HG02571 (cell line): Measurements from ENCODE around the gene EEF1AKMT3.

Experiments
- ATAC-seq: cut with Tn5 transposase; IDR thresholded peaks from one replicate; pipeline ENCODE4 v1.9.1; 2021; ENCODE audit warnings: mild to moderate bottlenecking, moderate library complexity; ENCODE audit not compliant: unreplicated experiment

Gene EEF1AKMT3

DNA sequence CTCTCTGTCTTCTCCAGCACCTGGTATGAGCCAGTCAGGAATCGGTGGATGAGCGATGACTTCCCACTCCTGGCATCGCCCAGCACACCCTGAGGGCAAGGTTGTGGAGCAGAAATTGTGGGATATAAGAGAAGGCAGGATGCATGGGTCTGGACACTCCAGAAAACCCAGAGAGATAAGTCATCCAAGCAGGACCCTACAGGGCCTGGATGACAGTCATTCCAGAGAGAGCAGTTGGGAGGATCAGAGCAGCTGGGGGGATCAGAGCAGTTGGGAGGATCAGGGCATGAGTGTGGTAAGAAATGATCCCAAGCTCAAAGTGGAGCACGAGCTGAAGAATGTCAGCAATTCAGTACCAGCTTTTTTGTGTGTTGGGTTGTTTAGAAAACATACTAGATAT lies 37.8 kb upstream of the EEF1AKMT3 start:
- ATAC-seq, result no peak

DNA sequence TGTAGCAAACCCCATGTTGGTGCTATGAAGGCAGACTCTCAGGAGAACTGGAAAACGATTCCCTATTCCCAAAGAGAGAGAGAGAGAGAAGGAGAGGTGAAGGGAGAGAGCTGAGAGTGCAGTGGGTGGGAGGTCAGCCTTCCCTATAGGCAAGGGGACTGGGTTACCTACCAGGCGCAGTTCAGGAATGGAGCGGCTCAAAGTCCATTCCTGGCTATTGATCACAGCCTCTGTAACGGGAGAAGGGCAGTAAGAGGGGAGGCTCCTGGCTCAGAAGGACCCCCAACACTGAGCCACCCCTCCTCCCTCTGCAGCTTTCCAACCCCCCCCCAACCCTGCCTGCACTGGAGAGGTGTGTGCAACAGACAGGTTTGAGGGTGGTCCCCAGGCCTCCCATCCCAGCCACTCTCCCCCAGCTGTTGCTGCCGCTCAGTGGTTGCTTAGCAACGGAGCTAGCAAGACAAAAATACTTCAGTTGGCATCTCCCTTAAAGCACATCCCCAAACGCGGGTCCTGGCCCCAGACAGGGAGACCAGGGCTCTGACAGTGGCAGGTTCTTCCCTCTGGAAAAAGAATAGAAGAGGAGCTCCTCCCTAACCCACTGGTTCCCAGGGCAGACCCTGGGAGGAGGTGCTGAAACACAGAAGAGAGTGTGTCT lies 37.1 kb upstream of the EEF1AKMT3 start:
- ATAC-seq, result no peak

DNA sequence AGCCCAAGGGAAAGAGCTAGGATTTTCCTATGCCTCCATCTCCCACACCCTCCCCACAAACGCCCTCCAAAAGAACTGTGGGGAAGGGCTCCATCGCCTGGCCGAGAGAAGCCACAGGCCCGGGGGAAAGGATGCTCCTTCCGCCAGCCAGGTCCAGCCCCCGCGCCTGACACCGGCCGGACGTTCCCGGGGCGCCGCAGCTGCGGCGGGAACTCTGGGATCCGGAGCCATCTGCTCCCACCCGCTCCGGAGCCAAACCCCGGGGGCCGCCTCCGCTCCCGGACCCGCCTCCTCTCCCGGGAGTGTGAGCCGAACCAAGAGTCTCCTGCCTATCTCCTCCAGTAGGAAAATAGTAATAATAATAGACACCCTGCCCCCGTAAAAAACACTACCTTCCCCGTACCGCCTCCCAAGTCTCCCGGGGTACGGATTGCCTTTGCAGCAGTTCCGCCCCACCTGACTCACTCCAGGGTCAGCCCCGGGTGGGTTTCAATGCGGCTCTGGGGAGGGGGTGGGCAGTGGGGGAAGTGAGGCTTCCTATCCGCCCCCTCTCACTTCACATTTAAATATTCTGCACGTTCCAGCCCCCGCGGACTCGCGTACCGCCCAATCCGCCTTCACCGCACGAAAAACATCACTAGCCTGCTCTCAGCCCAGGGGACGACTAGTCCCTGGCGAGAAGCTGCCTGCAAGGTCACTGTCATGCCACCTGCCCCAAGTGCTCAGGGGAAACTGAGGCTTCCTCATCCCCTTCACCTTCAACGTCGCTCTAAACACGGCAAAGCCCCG lies 36.3 kb upstream of the EEF1AKMT3 start:
- no peak for ATAC-seq

DNA sequence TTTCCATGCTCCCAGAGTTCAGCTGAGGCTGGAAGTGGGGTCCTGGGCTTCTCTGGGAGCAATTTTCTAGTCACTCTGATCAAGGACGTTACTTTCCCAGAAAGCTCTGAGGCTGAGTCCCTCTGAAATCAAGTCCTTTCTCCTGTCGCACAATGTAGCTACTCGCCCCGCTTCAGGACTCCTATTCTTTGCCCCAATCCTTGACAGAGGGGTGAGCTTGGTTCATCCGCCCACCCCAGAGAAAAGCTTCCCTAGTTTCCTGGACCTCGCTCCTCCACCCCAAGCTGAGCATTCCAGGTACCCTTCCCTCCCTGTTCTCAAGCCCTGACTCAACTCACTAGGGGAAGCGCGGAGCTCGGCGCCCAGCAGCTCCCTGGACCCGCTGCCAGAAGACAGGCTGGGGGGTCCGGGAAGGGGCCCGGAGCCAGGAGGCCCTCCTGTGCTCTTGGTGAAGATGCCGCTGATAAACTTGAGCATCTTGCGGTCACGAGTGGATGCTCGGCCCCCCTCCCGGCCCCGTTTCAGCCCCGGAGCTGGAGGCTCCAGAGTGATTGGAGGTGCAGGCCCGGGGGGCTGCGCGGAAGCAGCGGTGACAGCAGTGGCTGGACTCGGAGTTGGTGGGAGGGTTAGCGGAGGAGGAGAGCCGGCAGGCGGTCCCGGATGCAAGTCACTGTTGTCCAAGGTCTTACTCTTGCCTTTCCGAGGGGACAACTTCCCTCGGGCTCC lies 35.5 kb upstream of the EEF1AKMT3 start:
- no peak for ATAC-seq

DNA sequence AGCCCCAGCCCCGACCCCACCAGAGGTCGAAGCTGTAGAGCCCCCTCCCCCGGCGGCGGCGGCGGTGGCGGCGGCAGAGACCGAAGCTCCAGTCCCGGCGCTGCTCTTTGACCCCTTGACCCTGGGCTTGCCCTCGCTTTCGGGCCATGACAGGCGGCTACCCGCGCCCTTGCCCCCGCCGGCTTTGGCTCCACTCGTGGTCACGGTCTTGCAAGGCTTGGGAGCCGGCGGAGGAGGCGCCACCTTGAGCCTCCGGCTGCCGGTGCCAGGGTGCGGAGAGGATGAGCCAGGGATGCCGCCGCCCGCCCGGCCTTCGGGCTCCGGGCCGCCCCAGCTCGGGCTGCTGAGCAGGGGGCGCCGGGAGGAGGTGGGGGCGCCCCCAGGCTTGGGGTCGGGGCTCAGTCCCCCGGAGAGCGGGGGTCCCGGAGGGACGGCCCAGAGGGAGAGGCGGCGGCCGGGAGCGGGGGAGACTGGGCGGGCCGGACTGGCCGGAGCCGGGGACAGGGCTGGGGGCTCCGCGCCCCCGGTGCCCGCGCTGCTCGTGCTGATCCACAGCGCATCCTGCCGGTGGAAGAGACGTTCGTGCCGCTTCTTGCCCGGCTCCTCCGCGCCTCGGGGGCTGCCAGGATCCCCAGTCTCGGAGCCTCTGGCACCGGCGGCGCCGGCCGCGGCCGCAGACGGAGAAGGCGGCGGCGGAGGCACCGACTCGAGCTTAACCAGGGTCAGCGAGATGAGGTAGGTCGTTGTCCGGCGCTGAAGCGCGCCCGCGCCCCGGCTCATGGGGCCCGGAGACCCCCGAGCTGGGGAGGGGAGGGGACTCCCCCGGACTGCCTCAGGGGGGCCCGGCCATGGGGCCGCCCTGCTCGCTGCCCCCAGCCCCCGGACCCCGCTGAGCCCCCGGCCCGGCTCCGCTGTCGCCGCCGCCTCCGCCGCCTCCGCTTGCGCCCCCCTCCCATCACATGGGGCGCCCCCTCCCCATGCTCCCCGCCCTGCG lies 34.6 kb upstream of the EEF1AKMT3 start:
- ATAC-seq, result no peak

DNA sequence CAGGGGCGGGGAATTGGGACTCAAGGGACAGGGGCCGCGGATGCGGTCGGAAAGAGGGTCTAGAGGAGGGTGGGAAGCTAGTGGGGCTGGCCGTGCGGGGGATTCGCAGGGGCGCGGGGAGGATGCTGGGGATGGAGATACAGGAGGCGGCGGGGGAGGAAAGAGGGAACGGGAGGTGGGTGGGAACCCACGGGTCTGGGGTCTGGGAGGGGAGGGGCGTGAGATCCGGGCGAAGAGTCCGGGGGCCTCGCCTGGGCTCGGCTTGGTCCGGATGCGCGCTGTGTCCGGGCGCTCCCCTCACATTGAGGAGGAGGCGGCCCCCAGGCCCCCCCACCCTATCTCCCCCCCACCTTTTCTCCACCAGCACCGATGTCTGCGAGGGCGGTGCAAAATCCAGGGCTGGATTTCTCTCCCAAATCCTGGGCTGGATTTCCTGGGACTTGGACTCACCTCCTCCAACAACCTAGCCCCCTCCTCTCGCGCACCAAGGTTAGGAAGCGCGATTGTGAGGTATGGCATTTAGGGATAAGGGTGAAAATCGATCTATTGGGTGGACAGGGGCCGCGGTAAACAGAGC lies 33.7 kb upstream of the EEF1AKMT3 start, which contains the start of gene AGAP2:
Gene AGAP2, minus strand, starts transcription at position 82 of the 577 bp plus-strand sequence. CDS start 496 bp downstream, outside the sequence.
- ATAC-seq, result no peak

DNA sequence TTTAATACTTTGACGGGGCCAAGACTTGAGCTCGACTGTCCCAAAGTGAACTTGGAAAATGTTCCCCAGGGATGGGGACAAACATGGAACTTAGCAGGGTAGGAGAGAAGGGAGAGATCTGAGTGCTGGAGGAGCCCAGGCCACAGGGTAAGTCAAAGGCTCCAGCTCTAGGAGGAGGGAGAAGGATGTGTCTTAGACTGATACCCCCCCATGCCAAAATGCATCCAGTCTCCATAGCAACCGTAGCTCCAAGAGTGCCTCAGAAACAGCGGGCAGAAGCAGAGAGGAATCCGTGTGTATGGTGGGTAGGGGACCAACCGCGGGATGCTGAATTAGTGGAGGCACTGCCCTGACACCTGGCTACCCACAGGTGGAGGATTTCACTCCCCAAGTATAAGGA lies 33.0 kb upstream of the EEF1AKMT3 start:
- no peak for ATAC-seq

DNA sequence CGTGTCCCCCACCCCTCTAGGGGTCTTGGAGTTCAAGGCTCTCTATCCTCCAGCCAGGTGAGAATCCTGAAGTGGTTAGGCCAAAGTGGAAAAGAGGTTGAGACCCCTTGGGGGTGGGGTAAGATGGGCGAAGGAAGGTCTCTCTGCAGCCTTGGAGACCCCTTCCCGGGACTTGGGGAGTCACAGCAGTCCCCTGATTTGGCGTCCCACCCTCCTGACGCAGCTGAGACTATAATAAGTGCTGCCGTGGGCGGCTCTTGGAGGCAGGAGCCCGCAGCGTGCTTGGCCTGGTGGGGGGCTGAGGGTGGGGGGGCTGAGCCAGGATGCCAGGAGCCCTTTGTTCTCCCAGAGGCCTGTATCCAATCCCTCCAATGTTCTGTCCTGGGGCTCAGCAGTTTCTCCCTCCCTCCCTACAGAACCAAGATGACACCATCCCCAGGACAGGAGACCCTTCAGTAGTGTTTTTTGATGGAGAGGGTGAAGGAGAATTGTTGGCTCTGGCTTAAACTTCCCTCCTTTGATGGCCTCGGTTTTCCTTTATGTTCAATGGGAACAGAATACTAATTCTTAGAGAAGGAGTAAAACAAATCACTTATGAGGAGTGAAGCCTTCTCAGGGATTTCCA lies 32.4 kb upstream of the EEF1AKMT3 start:
- no peak for ATAC-seq

DNA sequence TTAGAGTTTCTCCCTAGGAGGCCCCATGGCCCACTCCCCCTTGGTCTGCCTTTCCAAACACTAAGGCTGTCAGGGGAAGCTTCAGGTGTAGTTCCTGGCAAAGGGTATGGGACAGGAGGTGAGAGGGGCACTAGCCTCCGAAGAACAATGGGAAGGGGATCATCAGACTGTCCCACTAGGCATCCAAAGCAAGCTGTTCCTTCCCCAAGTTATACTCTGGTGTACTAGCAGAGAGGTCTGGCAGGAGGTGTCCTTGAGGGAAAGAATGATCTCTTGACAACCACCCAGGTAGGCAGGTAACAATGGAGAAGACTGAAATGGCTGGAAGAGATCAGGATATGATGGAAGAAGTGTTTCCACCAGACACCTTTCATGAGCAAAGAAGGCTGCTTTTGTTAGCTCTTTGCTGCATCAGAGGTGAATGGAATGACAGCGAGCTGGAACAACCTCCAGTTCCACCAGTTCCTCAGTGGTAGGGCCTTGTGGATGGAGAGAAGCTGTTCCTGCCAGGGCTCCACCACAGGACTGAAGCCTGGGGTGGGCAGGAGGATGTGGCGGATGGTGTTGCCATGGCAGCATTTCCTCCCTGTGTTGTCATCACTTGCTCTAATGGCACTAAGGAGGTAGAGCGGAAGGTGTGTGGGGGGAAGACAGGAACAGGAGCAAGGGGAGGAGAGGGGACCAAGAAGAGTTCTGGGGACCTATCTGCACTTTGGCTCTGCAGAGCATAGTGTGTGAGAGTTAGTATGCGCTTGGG lies 31.6 kb upstream of the EEF1AKMT3 start:
- no peak for ATAC-seq

DNA sequence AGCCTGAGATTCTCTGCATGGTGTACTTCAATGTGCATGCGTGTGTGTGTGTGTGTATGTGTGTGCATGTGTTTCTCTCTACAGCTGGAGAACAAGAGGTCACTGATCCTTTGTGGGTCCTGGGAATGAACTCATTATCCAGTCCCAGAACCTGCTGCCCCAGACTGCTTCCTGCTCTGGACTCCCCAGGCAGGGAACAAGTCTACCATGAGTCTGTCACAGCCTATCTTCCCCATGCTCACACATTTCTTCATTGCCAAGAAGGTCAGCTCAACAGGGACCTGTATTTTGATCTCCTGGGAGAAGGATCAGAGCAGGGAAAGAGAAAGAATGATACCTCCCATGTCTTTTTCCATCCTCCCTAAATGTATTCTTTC lies 31.0 kb upstream of the EEF1AKMT3 start:
- ATAC-seq, result no peak

DNA sequence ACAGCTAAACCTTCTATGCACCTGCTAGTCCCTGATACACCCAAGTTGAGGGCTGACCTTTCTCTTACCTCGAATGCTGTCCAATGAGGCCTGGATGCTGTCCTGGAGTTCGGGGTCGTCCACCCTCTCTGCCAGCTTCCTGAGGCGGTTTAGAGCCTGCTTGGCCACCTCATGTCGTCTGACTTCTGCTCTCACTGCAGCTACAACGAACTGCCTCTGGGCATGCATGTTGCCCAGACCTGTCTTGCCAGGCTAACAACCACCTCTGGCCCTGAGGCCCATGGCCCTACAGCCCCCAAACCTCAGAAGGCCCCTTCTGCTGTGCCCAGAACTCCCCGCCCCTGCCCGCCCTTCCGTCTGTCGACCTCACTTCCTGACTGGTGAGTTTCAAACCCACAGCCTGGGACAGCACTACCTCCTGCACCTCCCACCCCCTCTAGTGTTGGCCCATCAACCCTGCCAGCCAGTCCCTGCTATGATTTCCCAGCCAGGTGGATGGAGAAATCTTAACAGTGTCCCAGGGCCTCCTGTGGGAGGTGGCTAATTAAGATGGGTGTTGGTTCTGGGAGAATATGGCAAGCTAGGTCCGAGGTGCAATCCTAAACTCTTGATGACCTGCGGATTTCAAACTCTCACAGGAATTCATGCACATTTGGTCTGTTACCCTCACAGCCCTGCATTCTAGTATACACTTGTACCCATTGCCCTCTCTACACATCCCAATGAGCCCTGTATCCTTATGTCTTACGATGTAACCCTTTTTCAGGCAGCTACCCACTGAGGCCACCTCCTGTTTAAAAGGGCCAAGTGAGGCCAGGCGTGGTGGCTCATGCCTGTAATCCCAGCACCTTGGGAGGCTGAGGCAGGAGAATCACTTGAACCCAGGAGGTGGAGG lies 30.3 kb upstream of the EEF1AKMT3 start:
- peak; percentile 63 for ATAC-seq

DNA sequence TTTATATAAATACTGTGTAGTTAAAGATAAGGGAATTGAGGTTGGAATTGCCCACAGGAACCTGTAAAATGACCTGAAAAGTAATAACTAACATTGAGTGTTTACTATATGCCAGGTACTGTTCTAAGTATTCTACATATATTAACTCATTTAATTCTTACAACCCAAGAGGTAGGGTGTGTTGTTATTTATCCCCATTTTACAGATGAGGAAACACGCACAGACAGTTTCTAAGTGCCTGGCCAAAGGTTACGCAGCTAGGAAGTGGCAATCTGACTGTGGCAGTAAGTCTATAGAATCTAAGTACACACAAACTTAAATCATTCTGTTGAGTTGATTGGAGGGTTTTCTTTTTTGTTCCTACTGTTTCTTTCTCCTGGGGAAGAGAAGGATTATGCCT lies 28.6 kb upstream of the EEF1AKMT3 start:
- ATAC-seq, result no peak

DNA sequence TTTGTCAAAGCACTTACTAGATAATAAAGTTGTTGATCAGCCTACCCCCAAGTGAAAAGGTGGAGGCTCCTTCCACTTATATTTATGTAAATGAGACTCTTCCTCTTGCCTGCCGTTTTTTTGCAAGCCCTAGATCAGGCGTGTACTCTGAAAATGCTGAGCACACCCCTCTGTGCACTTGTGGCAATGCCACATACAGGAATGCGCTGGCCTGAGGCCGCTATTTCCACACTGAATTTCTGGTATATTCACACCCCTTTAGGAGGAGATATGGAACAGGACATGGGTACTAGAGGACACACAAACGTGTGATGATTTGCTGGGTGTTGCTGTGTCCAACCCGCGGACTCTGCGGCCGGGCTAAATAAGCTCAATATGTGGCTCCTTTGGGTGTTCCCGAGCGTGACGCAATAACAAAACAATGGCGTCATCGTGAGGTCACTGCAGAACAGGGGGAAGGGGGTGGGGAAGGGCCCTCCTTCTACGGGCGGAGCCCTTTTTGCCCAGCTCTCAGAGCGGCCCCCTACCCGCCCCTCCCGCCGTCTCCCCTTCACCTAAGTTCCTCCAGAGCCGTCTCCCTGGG lies 28.1 kb upstream of the EEF1AKMT3 start:
- peak; percentile 35 for ATAC-seq

DNA sequence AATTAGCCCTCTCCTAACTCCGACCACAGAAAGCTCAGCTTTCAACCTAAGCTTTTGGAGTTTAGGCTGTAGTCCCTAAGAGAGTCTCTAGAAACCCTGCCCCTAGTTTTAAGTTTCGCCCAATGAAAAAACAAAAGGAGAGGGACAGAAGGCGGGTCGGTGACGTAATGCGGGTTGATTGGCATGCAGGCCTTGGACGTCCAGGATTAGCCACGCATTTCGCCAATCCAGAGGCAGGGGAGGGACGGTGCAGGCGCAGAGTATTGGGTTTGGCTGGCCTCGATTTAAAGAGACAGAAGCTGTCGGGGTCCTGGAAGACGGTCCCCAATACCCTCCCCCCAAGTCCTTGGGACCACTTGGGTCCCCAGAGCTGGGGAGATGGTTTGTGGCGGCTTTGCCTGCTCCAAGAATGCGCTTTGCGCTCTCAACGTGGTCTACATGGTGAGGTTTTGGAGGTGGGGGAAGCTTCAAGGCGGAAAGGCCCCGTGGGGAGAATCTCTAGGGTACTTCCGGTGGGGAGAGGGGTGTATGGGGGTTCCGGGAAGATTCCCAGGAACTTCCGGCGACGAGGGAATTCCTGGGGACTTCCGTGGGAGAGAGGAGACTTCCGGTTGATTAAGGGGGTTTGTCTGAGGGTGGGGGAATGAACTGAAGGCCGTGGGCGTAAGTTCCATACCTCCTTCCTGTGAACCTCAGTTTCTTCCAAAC lies 27.5 kb upstream of the EEF1AKMT3 start, which contains the start of gene TSPAN31:
Gene TSPAN31, plus strand, starts transcription at position 263 of the 708 bp plus-strand sequence. Its CDS starts 116 bp downstream, at position 379.
- peak; percentile 82 for ATAC-seq

DNA sequence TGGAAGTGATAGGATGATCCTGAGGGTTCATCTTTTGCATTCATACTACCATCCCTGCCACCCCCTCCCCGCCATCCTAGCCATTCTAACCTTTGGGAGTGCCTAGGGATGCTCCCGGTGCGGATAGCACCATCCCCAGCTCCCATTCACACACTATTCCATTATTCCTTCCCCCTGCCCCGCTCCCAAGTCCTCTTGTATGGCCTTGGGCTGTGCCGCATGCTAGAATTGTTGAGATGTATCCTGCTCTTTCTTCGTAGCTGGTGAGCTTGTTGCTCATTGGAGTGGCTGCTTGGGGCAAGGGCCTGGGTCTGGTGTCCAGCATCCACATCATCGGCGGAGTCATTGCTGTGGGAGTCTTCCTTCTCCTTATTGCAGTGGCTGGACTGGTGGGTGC lies 26.9 kb upstream of the EEF1AKMT3 start:
- no peak for ATAC-seq

DNA sequence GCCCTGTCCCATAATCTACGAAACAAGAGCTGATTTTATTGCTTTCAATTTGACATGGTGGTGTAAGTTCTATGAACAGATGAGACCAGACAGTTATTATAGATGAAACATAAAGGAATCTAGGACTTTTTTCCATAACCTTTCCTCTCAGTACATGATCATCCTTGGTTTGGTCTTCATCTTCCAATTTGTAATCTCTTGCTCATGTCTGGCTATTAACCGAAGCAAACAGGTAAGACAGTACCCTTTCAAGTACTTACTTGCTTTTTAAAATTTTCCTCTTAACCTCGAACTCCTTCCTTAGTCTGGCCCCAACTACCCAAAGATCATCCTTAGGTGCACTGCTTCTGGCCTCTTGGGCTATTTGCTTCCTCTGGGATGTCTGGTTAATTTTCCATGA lies 26.4 kb upstream of the EEF1AKMT3 start:
- ATAC-seq, result no peak

DNA sequence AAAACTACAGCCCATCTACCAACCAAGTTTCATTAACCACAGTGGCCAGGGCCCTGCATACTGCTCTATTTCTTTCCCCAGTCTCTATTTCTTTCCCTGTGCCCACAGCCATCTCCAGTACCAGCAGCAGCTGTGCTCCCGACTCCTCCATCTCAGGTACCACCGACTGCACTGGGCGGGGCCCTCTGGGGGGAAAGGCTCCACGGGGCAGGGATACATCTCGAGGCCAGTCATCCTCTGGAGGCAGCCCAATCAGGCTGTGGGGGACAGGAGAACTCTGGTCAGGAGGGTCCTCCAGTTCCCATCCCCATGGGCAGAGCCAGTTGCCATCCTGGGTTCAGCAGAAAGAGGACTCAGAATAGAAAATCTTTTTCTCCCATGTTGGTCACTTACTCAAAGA lies 23.4 kb upstream of the EEF1AKMT3 start:
- ATAC-seq, result no peak
